SK-N-SH treated with all-trans-retinoic acid at 6 μM for 48 hours (cell line): Measurements from ENCODE around the gene STRBP.

Experiments
- ATAC-seq: fragments of 200-7000 bp; cut with Tn5 transposase; 3 replicates; pipeline ENCODE4 v1.9.1; 2020; ENCODE audit warnings: mild to moderate bottlenecking, moderate library complexity
- BACH2 ChIP-seq: fragments of 250-450 bp; sonication (Bioruptor Pico); IDR thresholded peaks from 2 replicates; pipeline ENCODE4 v1.9.0; 2021; ENCODE audit warnings: mild to moderate bottlenecking, borderline replicate concordance
- CREB5 ChIP-seq: fragments of 250-450 bp; sonication (Bioruptor Pico); IDR thresholded peaks from 2 replicates; pipeline ENCODE4 v1.5.1; 2020; ENCODE audit warnings: low read depth, mild to moderate bottlenecking, moderate library complexity
- CSDC2 ChIP-seq: fragments of 250-450 bp; sonication (Bioruptor Pico); IDR thresholded peaks from 2 replicates; pipeline ENCODE4 v1.5.0; 2020; ENCODE audit warnings: mild to moderate bottlenecking, moderate library complexity
- CSRNP3 ChIP-seq: fragments of 250-450 bp; sonication (Bioruptor Pico); IDR thresholded peaks from 2 replicates; pipeline ENCODE4 v1.5.1; 2021; ENCODE audit warnings: mild to moderate bottlenecking, moderate library complexity
- ESRRG ChIP-seq: fragments of 250-450 bp; sonication (Bioruptor Pico); IDR thresholded peaks from 2 replicates; pipeline ENCODE4 v1.6.1; 2021; ENCODE audit warnings: mild to moderate bottlenecking
- GLIS3 ChIP-seq: fragments of 250-450 bp; sonication (Bioruptor Pico); IDR thresholded peaks from 2 replicates; pipeline ENCODE4 v1.5.0; 2020; ENCODE audit warnings: mild to moderate bottlenecking, moderate library complexity
- ISL1 ChIP-seq: fragments of 250-450 bp; sonication (Bioruptor Pico); IDR thresholded peaks from 2 replicates; pipeline ENCODE4 v2.1.2; 2022; ENCODE audit warnings: mild to moderate bottlenecking, moderate library complexity
- OSR1 ChIP-seq: fragments of 250-450 bp; sonication (Bioruptor Pico); IDR thresholded peaks from 2 replicates; pipeline ENCODE4 v1.8.0; 2022; ENCODE audit warnings: moderate library complexity, mild to moderate bottlenecking, inconsistent platforms
- RARB ChIP-seq: fragments of 250-450 bp; sonication (Bioruptor Pico); IDR thresholded peaks from 2 replicates; pipeline ENCODE4 v1.8.0; 2021; ENCODE audit warnings: mild to moderate bottlenecking, moderate library complexity
- SNAI2 ChIP-seq: fragments of 250-450 bp; sonication (Bioruptor Pico); IDR thresholded peaks from 2 replicates; pipeline ENCODE4 v1.5.0; 2020; ENCODE audit warnings: mild to moderate bottlenecking, moderate library complexity
- TOX ChIP-seq: fragments of 250-450 bp; sonication (Bioruptor Pico); IDR thresholded peaks from 2 replicates; pipeline ENCODE4 v1.8.0; 2021; ENCODE audit warnings: mild to moderate bottlenecking, moderate library complexity, borderline replicate concordance
- ZC3H10 ChIP-seq: fragments of 250-450 bp; sonication (Bioruptor Pico); IDR thresholded peaks from 2 replicates; pipeline ENCODE4 v1.5.1; 2021; ENCODE audit warnings: mild to moderate bottlenecking, moderate library complexity
- ZFP3 ChIP-seq: fragments of 250-450 bp; sonication (Bioruptor Pico); IDR thresholded peaks from 2 replicates; pipeline ENCODE4 v1.5.0; 2020; ENCODE audit warnings: mild to moderate bottlenecking, moderate library complexity
- ZFP30 ChIP-seq: fragments of 450-650 bp; formaldehyde crosslinking; IDR thresholded peaks from 2 replicates; pipeline ENCODE4 v1.5.0; 2022; ENCODE audit warnings: mild to moderate bottlenecking, moderate library complexity
- ZNF565 ChIP-seq: fragments of 450-650 bp; formaldehyde crosslinking; conservative IDR thresholded peaks from 2 replicates; pipeline ENCODE4 v1.5.0; 2020; ENCODE audit warnings: low read depth, mild to moderate bottlenecking, moderate library complexity
- ZNF8 ChIP-seq: fragments of 450-650 bp; formaldehyde crosslinking; IDR thresholded peaks from 2 replicates; pipeline ENCODE4 v1.5.0; 2020; ENCODE audit warnings: mild to moderate bottlenecking, moderate library complexity
- TF ChIP-seq, protein P1 (sequence below): fragments of 250-450 bp; sonication (Bioruptor Pico); IDR thresholded peaks from 2 replicates; pipeline ENCODE4 v1.8.0; 2021; ENCODE audit warnings: low read depth, mild to moderate bottlenecking, moderate library complexity, borderline replicate concordance
- TF ChIP-seq, protein P2 (sequence below): fragments of 250-450 bp; sonication (Bioruptor Pico); IDR thresholded peaks from 2 replicates; pipeline ENCODE4 v1.8.0; 2020; ENCODE audit warnings: mild to moderate bottlenecking, moderate library complexity, borderline replicate concordance
- TF ChIP-seq, protein P3 (sequence below): fragments of 250-450 bp; sonication (Bioruptor Pico); IDR thresholded peaks from 2 replicates; pipeline ENCODE4 v1.5.0; 2020; ENCODE audit warnings: mild to moderate bottlenecking, moderate library complexity

The STRBP gene

GRCh38 chr9:123267481-123268198 lies 746 bp downstream of the STRBP start:
- ATAC-seq, result 0 out of 3 replicates have a peak, but pooled peaks have one; percentile 6
- TF ChIP-seq ZNF565 (CRISPR knock-in tag) (no peak), CSDC2 (CRISPR knock-in tag) (no peak), SNAI2 (no peak)

DNA sequence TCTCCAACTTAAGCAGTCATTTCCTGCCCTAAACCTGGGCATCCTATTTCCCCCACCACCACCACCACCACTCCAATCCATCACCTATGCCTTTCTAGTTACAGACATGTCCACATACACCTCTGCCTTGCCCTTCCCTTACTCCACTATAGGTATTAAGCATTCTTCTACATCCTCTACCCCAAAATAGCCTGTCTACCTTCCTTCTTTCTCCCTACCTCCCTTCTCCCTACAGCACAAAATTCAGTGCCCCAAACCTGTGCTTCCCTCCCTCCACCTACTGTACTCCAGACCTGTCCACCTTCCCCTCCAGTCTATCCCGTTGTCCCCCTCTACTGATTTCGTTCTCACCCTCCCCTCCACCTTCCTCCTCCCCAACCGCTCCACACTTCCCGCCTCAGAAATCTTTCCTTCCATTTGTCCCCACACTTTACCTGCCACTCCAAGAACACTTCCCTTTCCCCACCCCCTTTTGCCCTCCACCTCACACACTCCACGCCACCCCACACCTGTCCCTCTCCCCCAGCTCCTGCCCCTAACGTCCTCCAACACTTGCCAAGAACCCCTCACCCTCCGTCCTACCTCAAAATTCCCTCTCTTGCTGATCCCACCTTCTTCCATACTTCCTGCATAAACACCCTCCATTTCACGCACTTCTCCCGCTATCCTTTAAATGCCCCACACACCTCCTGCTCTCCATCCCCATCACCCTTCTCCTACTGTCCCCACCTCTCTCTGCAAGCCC lies 1.6 kb downstream of the STRBP start:
- no peak for ATAC-seq
- TF ChIP-seq CSRNP3 (CRISPR knock-in tag) (no peak), TOX (CRISPR knock-in tag) (no peak), BACH2 (no peak), OSR1 (CRISPR knock-in tag) (no peak), ZNF8 (CRISPR knock-in tag) (no peak), ZC3H10 (CRISPR knock-in tag) (no peak), ZFP30 (CRISPR knock-in tag) (no peak), ZFP3 (no peak), ESRRG (no peak)
- TF ChIP-seq, protein P1, sequence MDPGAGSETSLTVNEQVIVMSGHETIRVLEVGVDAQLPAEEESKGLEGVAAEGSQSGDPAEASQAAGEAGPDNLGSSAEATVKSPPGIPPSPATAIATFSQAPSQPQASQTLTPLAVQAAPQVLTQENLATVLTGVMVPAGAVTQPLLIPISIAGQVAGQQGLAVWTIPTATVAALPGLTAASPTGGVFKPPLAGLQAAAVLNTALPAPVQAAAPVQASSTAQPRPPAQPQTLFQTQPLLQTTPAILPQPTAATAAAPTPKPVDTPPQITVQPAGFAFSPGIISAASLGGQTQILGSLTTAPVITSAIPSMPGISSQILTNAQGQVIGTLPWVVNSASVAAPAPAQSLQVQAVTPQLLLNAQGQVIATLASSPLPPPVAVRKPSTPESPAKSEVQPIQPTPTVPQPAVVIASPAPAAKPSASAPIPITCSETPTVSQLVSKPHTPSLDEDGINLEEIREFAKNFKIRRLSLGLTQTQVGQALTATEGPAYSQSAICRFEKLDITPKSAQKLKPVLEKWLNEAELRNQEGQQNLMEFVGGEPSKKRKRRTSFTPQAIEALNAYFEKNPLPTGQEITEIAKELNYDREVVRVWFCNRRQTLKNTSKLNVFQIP (CRISPR knock-in tag), result no peak

- no peak for TF ChIP-seq RARB
- TF ChIP-seq, protein P1 (CRISPR knock-in tag), result no peak
- TF ChIP-seq ZFP30 (CRISPR knock-in tag), result no peak
- no peak for TF ChIP-seq GLIS3 (CRISPR knock-in tag)
- TF ChIP-seq, protein P2, sequence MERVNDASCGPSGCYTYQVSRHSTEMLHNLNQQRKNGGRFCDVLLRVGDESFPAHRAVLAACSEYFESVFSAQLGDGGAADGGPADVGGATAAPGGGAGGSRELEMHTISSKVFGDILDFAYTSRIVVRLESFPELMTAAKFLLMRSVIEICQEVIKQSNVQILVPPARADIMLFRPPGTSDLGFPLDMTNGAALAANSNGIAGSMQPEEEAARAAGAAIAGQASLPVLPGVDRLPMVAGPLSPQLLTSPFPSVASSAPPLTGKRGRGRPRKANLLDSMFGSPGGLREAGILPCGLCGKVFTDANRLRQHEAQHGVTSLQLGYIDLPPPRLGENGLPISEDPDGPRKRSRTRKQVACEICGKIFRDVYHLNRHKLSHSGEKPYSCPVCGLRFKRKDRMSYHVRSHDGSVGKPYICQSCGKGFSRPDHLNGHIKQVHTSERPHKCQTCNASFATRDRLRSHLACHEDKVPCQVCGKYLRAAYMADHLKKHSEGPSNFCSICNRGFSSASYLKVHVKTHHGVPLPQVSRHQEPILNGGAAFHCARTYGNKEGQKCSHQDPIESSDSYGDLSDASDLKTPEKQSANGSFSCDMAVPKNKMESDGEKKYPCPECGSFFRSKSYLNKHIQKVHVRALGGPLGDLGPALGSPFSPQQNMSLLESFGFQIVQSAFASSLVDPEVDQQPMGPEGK, result no peak
- no peak for TF ChIP-seq TOX (CRISPR knock-in tag)
- no peak for TF ChIP-seq BACH2
- no peak for TF ChIP-seq CREB5 (CRISPR knock-in tag)
- no peak for TF ChIP-seq OSR1 (CRISPR knock-in tag)
- TF ChIP-seq ZC3H10 (CRISPR knock-in tag), result no peak
- TF ChIP-seq, protein P3, sequence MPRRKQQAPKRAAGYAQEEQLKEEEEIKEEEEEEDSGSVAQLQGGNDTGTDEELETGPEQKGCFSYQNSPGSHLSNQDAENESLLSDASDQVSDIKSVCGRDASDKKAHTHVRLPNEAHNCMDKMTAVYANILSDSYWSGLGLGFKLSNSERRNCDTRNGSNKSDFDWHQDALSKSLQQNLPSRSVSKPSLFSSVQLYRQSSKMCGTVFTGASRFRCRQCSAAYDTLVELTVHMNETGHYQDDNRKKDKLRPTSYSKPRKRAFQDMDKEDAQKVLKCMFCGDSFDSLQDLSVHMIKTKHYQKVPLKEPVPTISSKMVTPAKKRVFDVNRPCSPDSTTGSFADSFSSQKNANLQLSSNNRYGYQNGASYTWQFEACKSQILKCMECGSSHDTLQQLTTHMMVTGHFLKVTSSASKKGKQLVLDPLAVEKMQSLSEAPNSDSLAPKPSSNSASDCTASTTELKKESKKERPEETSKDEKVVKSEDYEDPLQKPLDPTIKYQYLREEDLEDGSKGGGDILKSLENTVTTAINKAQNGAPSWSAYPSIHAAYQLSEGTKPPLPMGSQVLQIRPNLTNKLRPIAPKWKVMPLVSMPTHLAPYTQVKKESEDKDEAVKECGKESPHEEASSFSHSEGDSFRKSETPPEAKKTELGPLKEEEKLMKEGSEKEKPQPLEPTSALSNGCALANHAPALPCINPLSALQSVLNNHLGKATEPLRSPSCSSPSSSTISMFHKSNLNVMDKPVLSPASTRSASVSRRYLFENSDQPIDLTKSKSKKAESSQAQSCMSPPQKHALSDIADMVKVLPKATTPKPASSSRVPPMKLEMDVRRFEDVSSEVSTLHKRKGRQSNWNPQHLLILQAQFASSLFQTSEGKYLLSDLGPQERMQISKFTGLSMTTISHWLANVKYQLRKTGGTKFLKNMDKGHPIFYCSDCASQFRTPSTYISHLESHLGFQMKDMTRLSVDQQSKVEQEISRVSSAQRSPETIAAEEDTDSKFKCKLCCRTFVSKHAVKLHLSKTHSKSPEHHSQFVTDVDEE (CRISPR knock-in tag), result no peak
- TF ChIP-seq ISL1 (CRISPR knock-in tag), result no peak
- no peak for ATAC-seq
Observed at GRCh38 chr9:123265833-123266232, 2.6 kb downstream of the STRBP start.
